HG02798 (cell line): ENCODE data around the gene CD81.
A peak's percentile ranks its signal among the peaks of the same experiment; 100 is the strongest.
"Not testable (repeated sequence)": the region's sequence is repeated elsewhere in the genome, so short reads cannot be mapped to it uniquely, and the experiment has no call there.

Experiments used
- ATAC-seq: cut with Tn5 transposase; IDR thresholded peaks from one replicate; pipeline ENCODE4 v1.9.1; 2021; ENCODE audit warnings: mild to moderate bottlenecking; ENCODE audit not compliant: unreplicated experiment, poor library complexity

Gene CD81

GRCh38 chr11:2376751-2377451 lies at the start of gene CD81:
Gene CD81, plus strand, starts transcription at chr11:2377310. Its CDS starts 240 bp downstream, at chr11:2377550.
- peak; percentile 47 for ATAC-seq

GRCh38 chr11:2328021-2328420 lies 49.1 kb upstream of the CD81 start:
- no peak for ATAC-seq

GRCh38 chr11:2328656-2329354 lies 48.3 kb upstream of the CD81 start:
- ATAC-seq, result no peak

GRCh38 chr11:2329551-2329950 lies 47.6 kb upstream of the CD81 start:
- no peak for ATAC-seq

- no peak for ATAC-seq
These were observed 46.4 kb upstream of the CD81 start for GRCh38 chr11:2330696-2331095.

- ATAC-seq, result no peak
These were observed 45.7 kb upstream of the CD81 start for GRCh38 chr11:2331404-2331803.

- ATAC-seq, result not testable (repeated sequence)
These were observed 44.5 kb upstream of the CD81 start for GRCh38 chr11:2332569-2332968.

GRCh38 chr11:2333486-2334205 lies 43.5 kb upstream of the CD81 start:
- not testable (repeated sequence) for ATAC-seq

- ATAC-seq, result not testable (repeated sequence)
These were observed 41.8 kb upstream of the CD81 start for GRCh38 chr11:2335286-2335685.

GRCh38 chr11:2338760-2339159 lies 38.4 kb upstream of the CD81 start:
- not testable (repeated sequence) for ATAC-seq

- no peak for ATAC-seq
These were observed 34.6 kb upstream of the CD81 start for GRCh38 chr11:2342557-2342956.

- no peak for ATAC-seq
These were observed 34.1 kb upstream of the CD81 start for GRCh38 chr11:2342981-2343380.

GRCh38 chr11:2343502-2343901 lies 33.6 kb upstream of the CD81 start:
- ATAC-seq, result no peak

- no peak for ATAC-seq
These were observed 32.1 kb upstream of the CD81 start for GRCh38 chr11:2345050-2345449.

GRCh38 chr11:2346014-2346413 lies 31.1 kb upstream of the CD81 start:
- no peak for ATAC-seq

- no peak for ATAC-seq
These were observed 30.4 kb upstream of the CD81 start for GRCh38 chr11:2346586-2347307.

- ATAC-seq, result no peak
These were observed 29.7 kb upstream of the CD81 start for GRCh38 chr11:2347308-2347830.

GRCh38 chr11:2348986-2349385 lies 28.1 kb upstream of the CD81 start:
- no peak for ATAC-seq

- no peak for ATAC-seq
These were observed 25.4 kb upstream of the CD81 start for GRCh38 chr11:2351701-2352100.

- ATAC-seq, result no peak
These were observed 24.7 kb upstream of the CD81 start for GRCh38 chr11:2352420-2352819.
